Measurements from ENCODE around the gene PSMB11. TPM values are rescaled to one million over a fixed set of nuclear protein-coding genes. Genes with fewer than 3 reads are reported as not detected.
A peak's percentile ranks its signal among the peaks of the same experiment; 100 is the strongest.

PSMB11 gene
- total RNA-seq, 4 donors from 2014 or later = not detected

DNA sequence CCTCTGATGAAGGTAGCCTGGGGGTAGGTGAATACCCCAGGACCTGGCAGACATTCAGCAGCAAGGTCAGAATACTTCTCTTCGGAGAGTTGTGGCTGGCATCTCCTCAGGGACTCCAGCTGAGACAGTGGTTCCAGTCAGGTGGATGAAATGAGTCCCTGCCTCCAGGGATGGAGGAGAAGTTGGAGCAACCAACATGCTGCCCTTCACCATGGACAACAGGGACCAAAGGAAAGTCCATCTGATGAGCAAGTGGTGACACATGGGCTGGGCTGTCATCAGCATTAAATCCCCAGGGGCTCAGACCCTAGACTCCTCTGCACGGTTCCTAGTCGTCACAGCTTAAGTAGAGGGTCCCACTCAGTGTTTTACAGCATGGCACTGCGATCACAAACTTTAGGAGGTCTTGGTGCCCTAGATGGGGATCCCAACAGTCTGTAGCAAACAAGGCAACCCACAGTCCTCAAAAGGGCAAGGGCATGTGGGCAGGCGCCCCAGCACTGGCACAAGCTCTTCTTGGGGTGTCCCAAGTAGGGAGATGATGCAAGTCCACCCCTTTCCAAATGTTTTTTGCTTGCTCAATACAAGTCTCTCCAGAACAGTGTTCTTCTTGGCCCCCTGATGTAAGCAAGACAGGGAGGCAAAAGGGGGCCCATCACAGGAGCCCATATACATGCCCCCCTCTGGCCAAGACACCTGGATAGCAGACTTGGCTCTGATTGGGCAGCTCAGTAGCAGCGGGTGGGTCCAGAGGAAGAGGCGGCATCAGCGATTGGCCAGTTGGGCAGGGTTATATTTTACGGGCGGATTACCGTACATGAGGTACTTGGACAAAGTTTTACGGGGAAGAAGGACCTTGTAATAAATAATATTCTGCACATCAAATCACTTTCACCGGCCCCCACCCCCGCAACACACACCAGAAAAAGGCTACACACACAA lies 26.1 kb downstream of the PSMB11 start:
- intact Hi-C loops (cut with DNase I; ENCODE audit: low total_unique reads) = no loop called here
- Histone ChIP-seq H3K9me3 (no peaks in the 10 kb centered on the region), H3K27me3 (no peaks in the 10 kb centered on the region), H3K4me1 (peaks cover 6 to 11% of the 10 kb centered on the region in 2 donors), H3K27ac (peak overlapping the region in 1 of 2 donors; percentile 49), H3K36me3 (no peaks in the 10 kb centered on the region), H3K4me3 (no peak overlapping the region)
- TF ChIP-seq POLR2A (IDR thresholded peaks at IDR 0.05) (no peak), CTCF (IDR thresholded peaks at IDR 0.05) (no peak)
- no peak for DNase-seq

DNA sequence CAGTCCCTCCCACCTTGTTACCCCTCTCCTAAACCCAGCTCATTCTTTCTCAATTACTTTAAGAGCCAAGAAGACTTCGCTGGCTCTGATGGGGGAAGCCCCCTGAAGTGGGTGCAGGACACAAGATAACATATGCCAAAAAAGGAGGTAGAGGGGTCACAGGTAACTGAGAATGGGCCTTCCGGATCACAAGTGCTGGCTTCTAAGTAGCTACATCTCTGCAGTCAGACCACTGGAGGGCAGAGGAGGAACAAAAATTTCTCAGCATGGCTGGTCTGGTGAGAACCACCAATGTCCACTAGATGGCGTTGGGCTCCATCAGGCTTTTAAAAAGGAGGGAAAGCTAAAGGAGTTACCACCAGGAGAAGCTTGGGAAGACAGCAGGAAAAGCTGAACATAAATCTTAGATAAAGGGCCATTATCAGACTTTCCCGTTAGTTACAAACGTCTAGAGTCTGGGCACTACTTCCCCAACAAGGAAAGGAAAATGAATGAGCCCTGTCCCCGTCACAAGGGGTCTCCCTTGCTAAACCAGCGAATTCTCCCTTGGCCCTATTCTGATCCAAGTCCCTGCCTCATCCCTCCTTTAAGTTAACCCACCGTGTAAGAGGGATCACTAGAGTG lies 26.9 kb downstream of the PSMB11 start:
- Histone ChIP-seq H3K36me3 (no peaks in the 10 kb centered on the region), H3K27ac (peak overlapping the region; percentile 8 to 89), H3K9me3 (no peaks in the 10 kb centered on the region), H3K4me1 (peaks cover 6 to 11% of the 10 kb centered on the region in 2 donors), H3K27me3 (no peaks in the 10 kb centered on the region), H3K4me3 (no peak overlapping the region)
- DNase-seq = peak; percentile 83 to 86
- TF ChIP-seq CTCF (IDR thresholded peaks at IDR 0.05) (peak; percentile 97 to 99 (median 98)), POLR2A (IDR thresholded peaks at IDR 0.05) (no peak)
- intact Hi-C loops (cut with DNase I; ENCODE audit: low total_unique reads) = no loop called here

- Histone ChIP-seq H3K36me3 (no peaks in the 10 kb centered on the region), H3K27me3 (no peaks in the 10 kb centered on the region), H3K27ac (peak overlapping the region; percentile 8 to 89), H3K9me3 (no peaks in the 10 kb centered on the region), H3K4me3 (no peak overlapping the region), H3K4me1 (peaks cover 6 to 11% of the 10 kb centered on the region in 2 donors)
- intact Hi-C loops (cut with DNase I; ENCODE audit: low total_unique reads) = no loop called here
- no peak for TF ChIP-seq POLR2A (IDR thresholded peaks at IDR 0.05)
- no peak for DNase-seq
Observed at GRCh38 chr14:23069413-23069806, 27.4 kb downstream of the PSMB11 start.

DNA sequence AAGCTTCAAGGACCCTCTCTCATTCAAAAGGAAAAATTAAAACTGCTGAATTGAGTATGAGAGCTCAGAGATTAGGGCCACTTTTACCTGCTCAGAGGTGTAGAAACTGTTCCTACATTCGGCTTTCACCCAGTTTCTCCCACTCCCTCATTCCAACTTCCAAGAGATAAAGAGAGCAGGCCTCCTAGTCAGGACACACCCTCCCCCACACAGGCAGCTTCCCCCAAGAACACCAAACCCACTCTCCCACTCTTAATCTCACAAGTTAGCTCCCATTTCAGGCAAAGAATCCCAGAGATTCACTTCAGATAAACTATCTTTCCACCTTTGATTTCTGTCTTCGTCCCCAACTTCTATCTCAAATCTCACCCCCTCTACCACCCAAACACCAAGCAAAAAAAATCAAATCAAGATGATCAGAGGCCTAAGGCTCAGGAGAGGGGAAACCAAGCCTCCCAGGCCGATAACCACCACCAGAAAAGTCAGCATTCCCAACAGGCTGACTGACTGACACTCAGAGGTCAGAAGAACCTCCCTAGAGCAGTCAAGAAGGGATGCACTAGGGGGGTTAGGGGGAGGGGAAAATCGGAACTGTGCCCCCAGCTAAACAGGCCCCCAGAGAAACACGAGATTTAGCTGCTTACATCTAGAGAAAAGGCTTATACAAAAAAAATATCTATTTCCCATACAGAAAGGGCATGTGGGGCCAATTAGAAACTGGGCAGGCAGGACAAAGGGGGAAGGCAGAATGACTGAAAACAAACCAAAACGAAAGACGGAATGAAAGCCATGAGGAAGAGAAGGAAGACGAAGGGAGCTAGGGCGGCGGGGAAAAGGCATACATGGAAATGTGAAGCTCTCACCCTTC lies 28.5 kb downstream of the PSMB11 start:
- DNase-seq = no peak
- peak overlapping the region; percentile 87 to 89 for H3K27ac ChIP-seq
- TF ChIP-seq CTCF (IDR thresholded peaks at IDR 0.05) = no peak
- no peak for TF ChIP-seq POLR2A (IDR thresholded peaks at IDR 0.05)
- no peaks in the 10 kb centered on the region for H3K9me3 ChIP-seq
- intact Hi-C loops (cut with DNase I; ENCODE audit: low total_unique reads) = no loop called here
- H3K4me1 ChIP-seq = peaks cover 6 to 11% of the 10 kb centered on the region in 2 donors
- peak overlapping the region; percentile 53 to 60 for H3K4me3 ChIP-seq
- no peaks in the 10 kb centered on the region for H3K27me3 ChIP-seq
- H3K36me3 ChIP-seq = no peaks in the 10 kb centered on the region

DNA sequence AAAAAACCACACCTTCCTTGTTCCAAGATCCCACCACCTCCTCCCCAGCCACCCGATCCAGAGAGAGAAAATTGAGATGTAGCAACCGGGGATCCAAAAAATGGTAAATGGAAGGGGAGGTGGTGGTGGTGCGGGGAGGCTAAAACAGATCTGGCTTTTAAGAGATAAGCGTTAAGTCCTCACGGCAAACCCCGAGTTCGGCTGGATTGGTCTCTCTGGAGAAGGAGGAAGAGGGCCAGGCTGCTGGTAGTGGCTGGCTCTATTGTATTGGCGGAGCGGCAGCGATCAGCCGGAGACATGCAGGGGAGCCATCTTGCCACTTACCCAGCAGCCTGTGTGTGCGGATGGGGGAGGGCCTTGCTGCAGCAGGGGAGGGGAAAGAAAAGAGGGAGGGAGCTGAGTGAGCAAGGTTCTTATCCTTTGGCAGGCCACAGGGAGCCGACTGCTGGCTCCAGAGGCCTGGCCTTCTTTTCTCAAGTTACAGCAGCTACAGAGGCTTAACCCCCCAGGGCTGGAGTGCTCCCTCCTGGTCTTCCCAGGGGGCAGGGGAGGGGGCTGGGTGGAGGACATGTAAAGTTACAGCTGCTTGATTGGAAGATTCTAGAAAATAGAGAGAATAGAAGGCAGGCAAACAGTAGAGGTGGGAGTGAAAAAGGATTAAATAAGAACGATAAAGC lies 29.4 kb downstream of the PSMB11 start:
- peak; percentile 84 for DNase-seq
- peak overlapping the region; percentile 87 to 89 for H3K27ac ChIP-seq
- intact Hi-C loops (cut with DNase I; ENCODE audit: low total_unique reads) = no loop called here
- H3K36me3 ChIP-seq = no peaks in the 10 kb centered on the region
- H3K9me3 ChIP-seq = no peaks in the 10 kb centered on the region
- peaks cover 6 to 11% of the 10 kb centered on the region in 2 donors for H3K4me1 ChIP-seq
- H3K4me3 ChIP-seq = peak overlapping the region; percentile 53 to 60
- no peaks in the 10 kb centered on the region for H3K27me3 ChIP-seq
- peak in 1 of 4 experiments; percentile 2 for TF ChIP-seq CTCF (IDR thresholded peaks at IDR 0.05)
- TF ChIP-seq POLR2A (IDR thresholded peaks at IDR 0.05) = peak; percentile 42 to 48

Measured in uterus (tissue), 4 donors.